GM10847 (cell line): ENCODE results near the gene ARL5B.

ENCODE experiments used
- POLR2A ChIP-seq: IDR thresholded peaks from 2 replicates; pipeline ENCODE4 v1.6.1; 2011; ENCODE audit not compliant: insufficient read length; ENCODE audit errors: extremely low read depth

ARL5B gene

GRCh38 chr10:18659125-18659818 lies at the start of gene ARL5B:
Gene ARL5B (plus strand): TSS chr10:18659431. CDS start chr10:18659638, 207 bp downstream.
- TF ChIP-seq POLR2A: peak; percentile 76

- TF ChIP-seq POLR2A: no peak
These were observed 48.7 kb upstream of the ARL5B start for GRCh38 chr10:18610517-18610916.

- no peak for TF ChIP-seq POLR2A
These were observed 48.1 kb upstream of the ARL5B start for GRCh38 chr10:18611168-18611567.

- no peak for TF ChIP-seq POLR2A
These were observed 43.6 kb upstream of the ARL5B start for GRCh38 chr10:18615618-18616017.

GRCh38 chr10:18616337-18616736 lies 42.9 kb upstream of the ARL5B start:
- TF ChIP-seq POLR2A: no peak

- no peak for TF ChIP-seq POLR2A
These were observed 40.2 kb upstream of the ARL5B start for GRCh38 chr10:18619016-18619415.

- no peak for TF ChIP-seq POLR2A
These were observed 38.4 kb upstream of the ARL5B start for GRCh38 chr10:18620856-18621255.

GRCh38 chr10:18625886-18626285 lies 33.3 kb upstream of the ARL5B start:
- no peak for TF ChIP-seq POLR2A

- no peak for TF ChIP-seq POLR2A
These were observed 23.2 kb upstream of the ARL5B start for GRCh38 chr10:18635995-18636394.

GRCh38 chr10:18647151-18647550 lies 12.1 kb upstream of the ARL5B start:
- no peak for TF ChIP-seq POLR2A

- no peak for TF ChIP-seq POLR2A
These were observed 11.3 kb upstream of the ARL5B start for GRCh38 chr10:18647945-18648344.

- no peak for TF ChIP-seq POLR2A
These were observed 9.8 kb upstream of the ARL5B start for GRCh38 chr10:18649364-18649959.

- no peak for TF ChIP-seq POLR2A
These were observed 8.7 kb upstream of the ARL5B start for GRCh38 chr10:18650404-18650997.

- peak; percentile 70 for TF ChIP-seq POLR2A
These were observed 7.8 kb upstream of the ARL5B start, which contains the start of gene NSUN6 for GRCh38 chr10:18651324-18652007. Gene NSUN6 (minus strand): TSS chr10:18651587. CDS start chr10:18651203, 384 bp downstream.

- TF ChIP-seq POLR2A: no peak
These were observed 6.1 kb upstream of the ARL5B start for GRCh38 chr10:18653112-18653511.

GRCh38 chr10:18656724-18657123 lies 2.5 kb upstream of the ARL5B start:
- no peak for TF ChIP-seq POLR2A
